A172 (cell line): ENCODE measurements around the gene TRIM17. TPM values are rescaled to one million over a fixed set of nuclear protein-coding genes. Genes with fewer than 3 reads are reported as not detected.

Experiments used
- DNase-seq: peaks from one replicate; pipeline ENCODE4 v3.0.0-alpha.2; 2015; ENCODE audit warnings: low spot score
- total RNA-seq: library from RNA; depleted of rRNA; stranded (reverse); fragments of >200 nt; shearing (Covaris generic); gene quantifications from 2 replicates; pipeline ENCODE4 v1.2.3, GENCODE V29; 2014

Gene TRIM17
- total RNA-seq, 1 experiment from 2014 or later, result not detected

DNA sequence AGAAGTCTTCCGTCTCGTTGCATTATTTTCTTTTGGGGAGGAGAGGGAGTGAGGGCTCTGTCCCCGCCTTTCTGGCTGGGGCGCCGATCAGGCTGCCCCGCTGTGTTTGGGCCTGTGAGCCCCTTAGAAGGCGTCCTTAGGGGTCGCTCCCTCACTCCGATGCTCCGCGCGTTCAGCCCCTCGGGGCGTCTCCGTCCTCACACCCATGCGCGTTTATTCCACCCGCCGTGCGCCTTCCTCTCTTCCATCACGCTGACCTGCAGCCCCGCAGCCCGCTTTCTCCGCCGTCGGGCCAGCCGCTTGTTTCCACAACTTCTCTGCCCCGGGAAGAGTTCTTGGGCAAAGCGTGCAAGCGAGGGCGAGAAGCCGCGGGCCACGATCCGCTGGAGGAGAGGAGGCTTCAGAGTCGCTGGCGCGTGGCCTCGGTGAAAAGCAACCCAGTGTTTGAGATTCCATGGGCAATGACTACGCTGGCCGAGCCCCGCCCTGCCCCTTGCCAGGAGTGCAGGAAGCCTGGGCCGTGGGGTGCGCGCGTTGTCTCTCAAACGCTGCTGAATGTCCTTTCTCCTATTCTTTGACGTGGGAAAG lies 37.7 kb downstream of the TRIM17 start:
- no peak for DNase-seq

DNA sequence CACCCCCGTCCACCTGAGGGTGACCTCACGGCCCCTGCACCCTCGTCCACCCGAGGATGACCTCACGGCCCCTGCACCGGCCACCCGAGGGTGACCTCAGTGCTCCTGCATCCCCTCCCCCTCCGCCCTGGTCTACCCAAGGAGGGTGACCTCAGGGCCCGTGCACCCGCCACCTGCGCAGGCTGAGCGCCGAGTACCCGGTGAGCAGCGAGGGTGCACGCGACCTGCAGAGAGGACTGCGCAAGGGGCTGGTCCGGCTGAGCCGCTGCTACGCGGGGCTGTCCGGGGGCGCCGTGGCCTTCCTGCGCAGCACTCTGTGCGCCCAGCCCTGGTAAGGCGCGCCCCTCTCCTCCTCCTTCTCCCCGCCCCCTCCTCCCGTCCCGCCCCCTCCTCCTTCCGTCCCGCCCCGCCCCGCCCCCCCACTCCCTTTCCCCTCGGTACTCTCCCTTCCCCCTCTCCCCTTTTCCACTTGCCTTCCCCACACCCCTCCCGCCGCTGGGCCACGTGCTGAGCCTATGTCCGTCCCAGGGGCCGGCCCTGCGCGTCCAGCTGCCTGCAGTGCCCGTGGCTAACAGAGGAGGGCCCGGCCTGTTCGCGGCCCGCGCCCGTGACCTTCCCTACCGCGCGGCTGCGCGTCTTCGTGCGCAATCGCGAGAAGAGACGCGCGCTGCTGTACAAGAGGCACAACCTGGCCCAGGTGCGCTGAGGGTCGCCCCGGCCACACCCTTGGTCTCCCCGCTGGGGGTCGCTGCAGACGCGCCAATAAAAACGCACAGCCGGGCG lies 38.4 kb downstream of the TRIM17 start:
- no peak for DNase-seq

DNA sequence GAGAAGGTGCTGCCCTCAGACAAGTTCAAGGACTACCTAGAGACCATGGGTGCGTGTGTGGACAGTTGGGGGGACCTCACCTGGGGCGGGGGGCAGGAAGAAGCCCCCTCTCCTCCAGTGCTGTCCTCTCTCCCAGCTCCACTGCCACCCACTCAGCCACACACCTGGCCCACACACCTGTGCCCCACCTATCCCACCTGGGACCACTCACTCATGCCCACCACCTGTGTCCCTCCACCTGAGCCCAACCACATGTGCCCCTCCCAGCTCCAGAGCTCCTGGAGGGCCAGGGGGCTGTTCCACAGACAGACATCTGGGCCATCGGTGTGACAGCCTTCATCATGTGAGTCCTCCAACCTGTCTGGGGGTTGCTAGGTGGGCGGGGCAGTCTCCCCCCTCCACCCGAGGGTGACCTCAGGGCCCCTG lies 39.0 kb downstream of the TRIM17 start:
- DNase-seq, result no peak

DNA sequence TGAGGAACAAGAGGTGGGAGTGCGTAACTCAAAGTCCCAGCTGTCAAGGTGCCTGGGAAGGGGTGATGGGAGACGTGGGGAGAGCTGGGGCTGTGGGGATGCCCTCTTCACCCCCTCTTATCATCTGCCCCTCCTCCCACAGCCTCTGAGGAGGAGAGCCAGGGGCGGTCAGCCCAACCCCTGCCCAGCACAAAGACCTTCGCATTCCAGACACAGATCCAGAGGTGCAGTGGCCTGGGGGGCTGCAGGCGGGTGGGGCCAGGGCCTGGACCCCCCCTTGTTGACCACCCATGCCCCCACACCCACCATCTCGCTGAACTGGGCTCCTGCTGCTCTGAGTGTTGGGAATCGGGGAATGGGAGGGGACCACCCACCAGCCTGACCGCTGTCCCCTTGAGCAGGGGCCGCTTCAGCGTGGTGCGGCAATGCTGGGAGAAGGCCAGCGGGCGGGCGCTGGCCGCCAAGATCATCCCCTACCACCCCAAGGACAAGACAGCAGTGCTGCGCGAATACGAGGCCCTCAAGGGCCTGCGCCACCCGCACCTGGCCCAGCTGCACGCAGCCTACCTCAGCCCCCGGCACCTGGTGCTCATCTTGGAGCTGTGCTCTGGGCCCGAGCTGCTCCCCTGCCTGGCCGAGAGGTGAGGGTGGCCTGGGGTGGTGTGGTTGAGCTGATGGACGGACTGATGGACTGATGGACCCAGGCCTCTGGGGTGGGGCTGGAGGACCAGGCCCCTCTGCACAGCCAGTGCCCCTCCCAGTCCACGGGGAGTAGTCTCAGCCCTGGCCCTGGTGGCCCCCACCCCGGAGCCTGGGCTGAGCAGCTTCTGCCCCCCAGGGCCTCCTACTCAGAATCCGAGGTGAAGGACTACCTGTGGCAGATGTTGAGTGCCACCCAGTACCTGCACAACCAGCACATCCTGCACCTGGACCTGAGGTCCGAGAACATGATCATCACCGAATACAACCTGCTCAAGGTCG lies 39.7 kb downstream of the TRIM17 start:
- DNase-seq, result no peak

DNA sequence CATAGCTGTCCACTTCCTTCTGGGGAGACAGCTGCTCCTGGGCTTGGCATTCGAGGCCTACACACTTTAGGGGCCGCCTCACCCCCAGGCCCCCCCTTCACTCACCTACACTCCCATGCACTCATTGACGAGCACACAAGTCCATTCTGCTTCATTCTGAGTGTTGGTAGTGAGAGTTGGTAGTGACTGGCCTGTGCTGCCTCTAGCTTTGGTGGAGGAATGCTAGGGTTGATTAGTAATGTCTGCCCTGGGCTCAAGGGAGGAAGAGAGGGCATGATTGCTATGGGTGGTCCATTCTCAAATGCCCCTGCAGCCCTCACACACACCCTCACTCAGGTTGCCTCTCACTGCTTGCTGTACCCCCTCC lies 40.4 kb downstream of the TRIM17 start:
- DNase-seq, result no peak

DNA sequence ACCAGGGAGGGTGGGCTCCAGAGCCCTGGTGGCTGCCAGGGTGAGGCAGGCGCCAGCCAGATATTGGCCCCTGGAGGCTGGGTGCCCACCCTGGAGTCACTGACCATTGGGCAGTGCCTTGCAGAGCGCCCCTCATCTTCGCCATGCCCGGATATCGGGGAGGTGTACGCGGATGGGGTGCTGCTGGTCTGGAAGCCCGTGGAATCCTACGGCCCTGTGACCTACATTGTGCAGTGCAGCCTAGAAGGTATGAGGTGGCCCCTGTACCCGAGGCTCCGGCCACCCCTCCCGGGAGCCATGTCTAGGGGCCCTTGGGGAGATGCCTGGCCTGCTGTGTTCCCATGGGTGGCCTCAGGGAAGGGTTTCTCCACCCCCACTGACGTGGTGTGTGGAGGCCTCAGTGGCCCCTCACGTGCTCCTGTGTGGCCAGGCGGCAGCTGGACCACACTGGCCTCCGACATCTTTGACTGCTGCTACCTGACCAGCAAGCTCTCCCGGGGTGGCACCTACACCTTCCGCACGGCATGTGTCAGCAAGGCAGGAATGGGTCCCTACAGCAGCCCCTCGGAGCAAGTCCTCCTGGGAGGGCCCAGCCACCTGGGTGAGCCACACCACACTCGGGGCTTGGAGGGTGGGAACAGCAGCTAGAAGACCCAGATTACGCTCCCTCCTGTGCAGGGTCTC lies 40.9 kb downstream of the TRIM17 start:
- DNase-seq, result no peak

DNA sequence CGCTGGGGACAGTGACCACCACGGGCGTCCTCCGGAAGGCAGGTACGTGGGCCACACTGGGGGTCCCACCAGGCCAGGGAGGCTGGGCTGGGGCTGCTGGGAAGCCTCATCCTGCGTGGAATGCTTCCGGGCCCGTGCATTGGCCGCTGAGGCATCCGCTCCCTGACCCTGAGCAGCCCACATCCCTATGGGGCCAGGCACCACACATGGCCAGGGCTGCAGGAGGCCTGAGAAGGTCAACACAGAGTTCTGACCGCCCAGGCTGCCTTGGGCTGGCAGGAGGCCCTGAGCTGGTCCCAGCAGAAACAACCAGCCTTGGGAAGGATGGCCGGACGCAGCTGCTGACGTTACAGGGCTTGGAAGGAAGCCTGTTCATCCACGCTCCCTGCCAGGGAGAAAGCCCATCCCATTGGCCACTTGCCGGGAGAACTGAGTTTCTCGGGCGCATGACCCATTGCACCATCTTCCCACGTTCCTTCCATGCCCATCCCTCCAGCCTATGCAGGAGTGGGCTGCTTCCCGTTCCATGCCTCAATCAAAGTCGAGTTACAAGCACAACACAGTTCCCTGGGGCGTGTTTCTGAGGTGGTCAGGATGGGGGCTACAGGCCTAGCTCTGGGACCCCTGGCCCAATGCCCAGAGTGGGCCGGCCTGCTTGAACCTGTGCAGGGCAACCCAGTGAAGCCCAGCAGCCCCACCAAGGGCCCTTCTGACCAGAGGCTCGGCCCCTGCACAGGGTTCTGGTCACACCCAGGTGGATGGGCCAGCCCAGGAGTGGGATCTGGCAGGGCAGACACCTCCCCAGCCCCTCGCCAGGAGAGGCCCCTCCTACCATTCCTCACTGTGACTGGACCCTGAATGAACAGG lies 41.7 kb downstream of the TRIM17 start:
- DNase-seq, result no peak

DNA sequence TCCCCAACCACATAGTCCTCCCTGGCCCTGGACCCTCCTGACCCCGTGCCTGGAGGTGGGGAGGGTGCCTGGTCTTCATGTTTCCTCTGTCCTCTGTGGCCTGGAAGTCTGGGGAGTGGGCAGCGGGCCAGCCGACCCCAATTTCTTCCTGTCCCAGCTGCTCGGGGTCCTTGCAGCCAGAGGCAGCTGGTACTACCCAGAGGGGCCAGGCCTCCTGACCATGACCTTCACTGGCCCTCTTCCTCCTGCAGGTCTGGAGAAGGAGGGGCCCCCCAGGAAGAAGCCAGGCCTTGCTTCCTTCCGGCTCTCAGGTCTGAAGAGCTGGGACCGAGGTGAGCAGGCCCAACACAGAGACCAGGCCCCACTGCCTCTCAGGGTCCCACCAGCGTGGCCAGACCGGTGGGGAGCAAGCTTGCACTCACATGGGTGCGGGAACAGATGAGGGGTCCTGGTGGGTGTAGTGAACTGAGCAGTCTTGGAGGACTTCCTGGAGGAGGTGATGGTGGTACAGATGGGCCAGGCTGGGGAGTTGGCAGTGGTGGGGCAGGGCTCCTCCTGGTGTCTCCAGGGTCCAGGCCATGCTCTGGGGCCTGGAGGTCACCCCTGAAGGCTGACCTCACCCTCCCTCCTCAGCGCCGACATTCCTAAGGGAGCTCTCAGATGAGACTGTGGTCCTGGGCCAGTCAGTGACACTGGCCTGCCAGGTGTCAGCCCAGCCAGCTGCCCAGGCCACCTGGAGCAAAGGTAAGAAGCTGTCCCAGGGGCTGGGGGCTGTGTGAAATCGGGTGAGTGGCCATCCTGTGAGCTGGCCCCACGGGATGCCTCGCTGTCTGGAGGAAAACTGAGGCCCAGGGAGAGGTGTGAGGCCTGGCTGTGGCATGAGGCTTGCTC lies 42.7 kb downstream of the TRIM17 start:
- no peak for DNase-seq

DNA sequence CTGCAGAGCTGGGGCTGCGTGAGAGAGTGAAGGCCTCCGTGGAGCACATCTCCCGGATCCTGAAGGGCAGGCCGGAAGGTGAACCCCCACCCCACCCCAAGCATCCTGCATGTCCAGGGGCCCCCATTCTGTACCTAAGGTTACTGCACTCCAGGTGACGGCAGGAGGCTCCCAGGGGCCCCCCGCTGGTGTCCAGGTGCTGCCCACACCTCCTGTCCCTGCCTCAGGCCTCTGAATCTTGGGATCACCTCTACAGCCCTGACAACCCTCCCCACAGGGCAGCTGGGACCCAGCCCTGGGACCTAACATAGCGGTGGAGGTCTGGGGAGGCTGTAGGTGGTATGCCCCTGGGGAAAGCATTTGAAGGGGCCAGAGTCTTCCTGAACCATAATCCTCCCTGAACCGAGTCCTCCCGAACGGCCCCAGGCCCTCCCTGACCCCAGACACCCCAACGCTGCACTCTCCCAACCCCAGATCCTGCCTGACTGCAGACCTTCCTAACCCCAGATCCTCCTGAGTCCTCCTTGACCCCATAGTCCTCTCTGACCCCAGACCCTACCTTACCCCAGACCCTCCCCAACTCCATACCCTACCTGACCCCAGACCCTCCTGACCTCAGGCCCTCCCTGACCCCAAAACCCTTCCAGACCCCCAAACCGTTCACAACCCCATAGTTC lies 43.5 kb downstream of the TRIM17 start:
- no peak for DNase-seq

DNA sequence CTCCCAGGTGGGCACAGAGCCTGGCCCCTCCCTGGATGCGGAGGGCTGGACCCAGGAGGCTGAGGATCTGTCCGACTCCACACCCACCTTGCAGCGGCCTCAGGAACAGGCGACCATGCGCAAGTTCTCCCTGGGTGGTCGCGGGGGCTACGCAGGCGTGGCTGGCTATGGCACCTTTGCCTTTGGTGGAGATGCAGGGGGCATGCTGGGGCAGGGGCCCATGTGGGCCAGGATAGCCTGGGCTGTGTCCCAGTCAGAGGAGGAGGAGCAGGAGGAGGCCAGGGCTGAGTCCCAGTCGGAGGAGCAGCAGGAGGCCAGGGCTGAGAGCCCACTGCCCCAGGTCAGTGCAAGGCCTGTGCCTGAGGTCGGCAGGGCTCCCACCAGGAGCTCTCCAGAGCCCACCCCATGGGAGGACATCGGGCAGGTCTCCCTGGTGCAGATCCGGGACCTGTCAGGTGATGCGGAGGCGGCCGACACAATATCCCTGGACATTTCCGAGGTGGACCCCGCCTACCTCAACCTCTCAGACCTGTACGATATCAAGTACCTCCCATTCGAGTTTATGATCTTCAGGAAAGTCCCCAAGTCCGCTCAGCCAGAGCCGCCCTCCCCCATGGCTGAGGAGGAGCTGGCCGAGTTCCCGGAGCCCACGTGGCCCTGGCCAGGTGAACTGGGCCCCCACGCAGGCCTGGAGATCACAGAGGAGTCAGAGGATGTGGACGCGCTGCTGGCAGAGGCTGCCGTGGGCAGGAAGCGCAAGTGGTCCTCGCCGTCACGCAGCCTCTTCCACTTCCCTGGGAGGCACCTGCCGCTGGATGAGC lies 44.3 kb downstream of the TRIM17 start:
- DNase-seq, result peak; percentile 52

DNA sequence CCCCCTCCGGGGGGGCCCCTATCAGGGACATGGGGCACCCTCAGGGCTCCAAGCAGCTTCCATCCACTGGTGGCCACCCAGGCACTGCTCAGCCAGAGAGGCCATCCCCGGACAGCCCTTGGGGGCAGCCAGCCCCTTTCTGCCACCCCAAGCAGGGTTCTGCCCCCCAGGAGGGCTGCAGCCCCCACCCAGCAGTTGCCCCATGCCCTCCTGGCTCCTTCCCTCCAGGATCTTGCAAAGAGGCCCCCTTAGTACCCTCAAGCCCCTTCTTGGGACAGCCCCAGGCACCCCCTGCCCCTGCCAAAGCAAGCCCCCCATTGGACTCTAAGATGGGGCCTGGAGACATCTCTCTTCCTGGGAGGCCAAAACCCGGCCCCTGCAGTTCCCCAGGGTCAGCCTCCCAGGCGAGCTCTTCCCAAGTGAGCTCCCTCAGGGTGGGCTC lies 44.9 kb downstream of the TRIM17 start:
- DNase-seq, result no peak

DNA sequence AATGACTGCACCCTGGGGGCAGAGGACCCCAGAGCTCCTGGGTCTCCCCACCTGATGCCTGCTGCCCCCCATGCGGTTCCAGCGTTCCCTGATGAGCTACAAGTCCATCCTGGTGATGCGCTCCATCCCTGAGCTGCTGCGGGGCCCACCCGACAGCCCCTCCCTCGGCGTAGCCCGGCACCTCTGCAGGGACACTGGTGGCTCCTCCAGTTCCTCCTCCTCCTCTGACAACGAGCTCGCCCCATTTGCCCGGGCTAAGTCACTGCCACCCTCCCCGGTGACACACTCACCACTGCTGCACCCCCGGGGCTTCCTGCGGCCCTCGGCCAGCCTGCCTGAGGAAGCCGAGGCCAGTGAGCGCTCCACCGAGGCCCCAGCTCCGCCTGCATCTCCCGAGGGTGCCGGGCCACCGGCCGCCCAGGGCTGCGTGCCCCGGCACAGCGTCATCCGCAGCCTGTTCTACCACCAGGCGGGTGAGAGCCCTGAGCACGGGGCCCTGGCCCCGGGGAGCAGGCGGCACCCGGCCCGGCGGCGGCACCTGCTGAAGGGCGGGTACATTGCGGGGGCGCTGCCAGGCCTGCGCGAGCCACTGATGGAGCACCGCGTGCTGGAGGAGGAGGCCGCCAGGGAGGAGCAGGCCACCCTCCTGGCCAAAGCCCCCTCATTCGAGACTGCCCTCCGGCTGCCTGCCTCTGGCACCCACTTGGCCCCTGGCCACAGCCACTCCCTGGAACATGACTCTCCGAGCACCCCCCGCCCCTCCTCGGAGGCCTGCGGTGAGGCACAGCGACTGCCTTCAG lies 45.5 kb downstream of the TRIM17 start:
- no peak for DNase-seq

DNA sequence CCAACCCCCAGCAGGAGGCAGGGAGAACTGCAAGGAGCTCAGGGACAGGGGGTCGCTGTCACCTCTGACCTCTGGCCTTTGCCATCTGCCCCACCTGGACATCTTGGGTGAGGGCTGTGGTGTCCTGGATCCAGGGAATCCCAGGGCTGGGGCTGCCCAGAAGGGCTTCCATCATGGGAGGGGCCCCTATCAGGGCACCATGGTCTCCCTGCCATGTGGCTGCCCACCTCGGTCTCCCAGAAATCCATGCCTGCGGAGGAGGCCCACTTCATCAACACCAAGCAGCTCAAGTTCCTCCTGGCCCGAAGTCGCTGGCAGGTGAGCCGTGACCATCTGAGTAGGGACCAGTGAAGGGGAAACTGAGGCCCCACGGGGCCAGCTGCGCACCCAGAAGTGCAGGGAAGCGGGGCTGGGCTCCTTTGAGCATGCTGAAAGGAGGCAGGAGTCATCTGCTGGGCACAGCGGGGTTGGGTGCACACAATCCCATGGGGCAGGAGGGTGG lies 46.2 kb downstream of the TRIM17 start:
- no peak for DNase-seq

DNA sequence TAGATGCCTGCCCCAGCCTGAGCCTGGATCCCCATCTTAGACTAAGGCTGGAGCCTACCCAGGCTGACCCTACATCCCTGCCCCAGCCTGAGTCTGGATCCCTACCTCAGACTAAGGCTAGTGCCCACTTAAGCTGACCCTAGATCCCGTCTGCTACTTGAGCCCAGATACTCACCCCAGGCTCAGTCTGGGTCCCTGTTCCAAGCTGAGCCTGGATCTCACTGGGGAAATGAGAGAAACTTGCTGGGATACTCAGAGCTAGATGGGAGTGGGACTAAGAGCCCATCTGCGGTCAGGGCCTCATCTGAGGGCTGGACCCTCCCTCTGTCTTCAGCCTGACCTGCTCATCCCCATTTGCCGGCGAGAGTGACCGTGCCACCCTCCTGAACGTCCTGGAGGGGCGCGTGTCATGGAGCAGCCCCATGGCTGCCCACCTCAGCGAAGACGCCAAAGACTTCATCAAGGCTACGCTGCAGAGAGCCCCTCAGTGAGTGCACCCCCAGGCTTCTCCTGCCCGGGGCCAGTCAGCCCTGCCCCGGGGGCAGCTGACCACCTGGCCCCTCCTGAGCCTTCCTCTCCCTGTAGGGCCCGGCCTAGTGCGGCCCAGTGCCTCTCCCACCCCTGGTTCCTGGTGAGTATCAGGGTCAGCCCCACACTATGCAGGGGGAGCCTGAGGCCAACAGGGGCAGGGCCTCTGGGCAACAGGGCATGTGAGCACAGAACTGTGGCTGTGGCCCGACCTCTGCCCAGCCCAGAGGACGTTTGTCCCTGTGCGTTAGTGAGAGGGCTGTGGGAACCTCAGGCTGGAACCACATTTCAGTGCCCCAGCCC lies 46.8 kb downstream of the TRIM17 start:
- no peak for DNase-seq

DNA sequence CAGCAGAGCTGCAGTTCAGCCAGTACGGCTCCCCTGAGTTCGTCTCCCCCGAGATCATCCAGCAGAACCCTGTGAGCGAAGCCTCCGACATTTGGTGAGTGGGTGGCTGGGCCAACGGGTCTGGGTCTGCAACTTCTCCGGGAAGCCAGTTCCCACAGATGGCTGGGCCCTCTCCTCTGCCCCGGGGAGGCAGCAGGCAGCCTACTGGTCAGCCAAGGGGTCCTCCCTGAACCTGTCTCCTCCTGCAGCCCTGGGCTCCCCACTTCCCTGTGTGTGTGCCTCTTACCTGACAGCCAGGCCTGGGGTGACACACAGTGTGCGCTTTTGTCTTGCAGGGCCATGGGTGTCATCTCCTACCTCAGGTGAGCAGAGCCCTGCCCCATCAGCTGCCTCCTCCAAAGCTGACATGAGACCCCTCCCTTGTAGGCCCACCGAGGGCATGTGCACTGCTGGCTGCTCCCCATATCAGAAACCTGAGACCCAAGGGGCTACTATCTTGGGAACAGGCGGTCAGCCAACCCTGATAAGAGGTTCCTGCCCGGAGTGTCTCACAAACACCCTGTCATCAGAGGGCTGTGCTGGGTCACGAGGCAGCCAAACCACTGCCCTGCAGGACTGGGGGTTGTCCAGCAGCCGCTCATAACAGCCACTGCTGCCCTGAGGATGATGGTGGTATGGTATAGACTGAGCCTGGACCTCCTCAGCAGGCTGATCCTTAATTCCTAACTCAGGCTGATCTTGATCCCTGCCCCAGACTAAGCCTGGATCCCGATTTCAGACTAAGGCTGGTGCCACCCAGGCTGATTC lies 47.7 kb downstream of the TRIM17 start:
- DNase-seq, result peak; percentile 74
